Left ventricle myocardium superior (tissue), 1 donor: ENCODE measurements around the gene SPEM3. TPM values are rescaled to one million over a fixed set of nuclear protein-coding genes. Genes with fewer than 3 reads are reported as not detected.

Source experiments
- ATAC-seq: fragments of 200-7000 bp; cut with Tn5 transposase; one replicate; pipeline ENCODE4 v1.9.1; 2020; ENCODE audit warnings: mild to moderate bottlenecking, moderate library complexity
- DNase-seq: peaks from one replicate; pipeline ENCODE4 v3.0.0-alpha.2; 2020
- intact Hi-C: fragments of 100-400 bp; cut with micrococcal nuclease; formaldehyde crosslinking; loops from one replicate; pipeline ENCODE4 v1.11.0; 2022
- total RNA-seq: library from RNA; stranded (reverse); fragmentation: NEBNext Ultra II Directional; extraction: Animal tissue kit (Norgen Biotek cat#: 25700); gene quantifications from one replicate; pipeline ENCODE4 v1.2.1, GENCODE V29; 2021
- donor health status: DM: no; HTN: yes; CAD: no; lungs with severe emphysema.

Gene SPEM3
- total RNA-seq, 1 donor from 2014 or later = not detected

GRCh38 chr17:7403043-7403726 is 25.5 kb upstream of the SPEM3 start:
- intact Hi-C loops = no loop called here
- ATAC-seq = peak; percentile 21

GRCh38 chr17:7403727-7403976 is 25.0 kb upstream of the SPEM3 start:
- DNase-seq (no peak), ATAC-seq (peak; percentile 61)
- intact Hi-C loops = no loop called here

More at GRCh38 chr17:7403043-7403726, 25.5 kb upstream of the SPEM3 start:
- peak; percentile 80 for DNase-seq

DNA sequence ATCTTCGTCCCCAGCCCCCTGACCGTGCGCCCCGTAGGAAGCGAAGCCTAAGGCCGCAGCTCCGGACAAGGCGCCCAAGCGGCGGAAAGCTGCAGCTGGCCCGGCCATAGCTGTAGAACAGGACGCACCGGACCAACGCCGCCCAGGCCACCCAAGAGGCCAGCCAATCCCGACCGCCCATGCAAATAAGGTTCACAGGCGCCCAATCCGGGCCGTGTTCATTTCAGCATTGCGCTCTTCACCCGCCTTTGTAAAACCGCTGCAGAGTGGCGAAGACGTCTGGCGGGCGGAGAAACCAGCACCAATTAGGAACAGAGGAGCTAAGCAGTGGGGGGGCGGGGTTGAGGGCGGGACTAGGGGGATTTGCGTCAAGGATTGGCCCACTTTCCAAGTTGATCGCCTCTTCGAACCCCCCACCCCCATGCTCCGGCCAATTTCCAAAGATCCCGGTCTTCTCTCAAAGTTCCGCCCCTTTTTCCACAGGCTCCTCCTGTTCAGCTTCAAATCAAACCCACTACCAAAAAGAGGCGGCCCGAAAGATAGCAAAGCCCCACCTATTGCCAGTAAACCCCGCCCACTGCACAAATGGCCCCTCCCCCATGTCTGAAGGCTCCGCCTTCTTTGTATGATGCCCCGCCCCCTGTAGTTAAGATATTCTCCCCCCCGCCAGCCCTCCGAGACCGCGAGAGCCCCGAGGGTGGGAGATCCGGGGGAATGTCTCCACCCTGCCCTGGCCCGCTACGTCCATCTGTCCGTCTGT is 24.5 kb upstream of the SPEM3 start, which contains the start of gene TMEM256:
Gene TMEM256, minus strand, starts transcription at position 121 of the 760 bp plus-strand sequence. Its CDS starts 13 bp downstream, at position 108.
- ATAC-seq (peak; percentile 94), DNase-seq (peak; percentile 98)
- intact Hi-C loops = no loop called here

GRCh38 chr17:7404737-7405349 is 23.8 kb upstream of the SPEM3 start:
- peak; percentile 85 for DNase-seq
- ATAC-seq = peak; percentile 57
- intact Hi-C loops = no loop called here

GRCh38 chr17:7405350-7406234 is 23.1 kb upstream of the SPEM3 start:
- intact Hi-C loops = no loop called here
- ATAC-seq (no peak), DNase-seq (peak; percentile 48)

- ATAC-seq = no peak
- intact Hi-C loops = no loop called here
- DNase-seq = no peak
Observed at GRCh38 chr17:7406235-7406825, 22.3 kb upstream of the SPEM3 start.

DNA sequence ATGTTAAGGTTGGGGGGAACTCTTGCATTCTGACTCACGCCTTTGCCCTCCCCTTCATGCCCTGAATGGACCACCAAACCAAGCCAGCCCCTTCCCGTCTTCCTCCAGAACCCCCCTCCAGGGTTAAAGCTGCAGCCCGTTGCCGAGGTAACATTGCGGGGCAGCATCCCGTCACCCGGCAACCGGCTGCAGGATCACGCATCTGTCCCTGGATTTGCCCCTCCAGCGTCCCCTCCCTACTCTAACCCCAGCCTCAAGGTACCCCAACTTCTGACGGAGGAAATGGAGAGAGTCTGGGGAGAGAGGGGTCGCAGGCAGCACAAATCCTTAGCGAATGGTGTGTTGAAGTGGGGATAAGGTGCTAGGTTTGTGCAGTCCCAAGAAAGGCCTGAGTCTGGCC is 21.6 kb upstream of the SPEM3 start:
- intact Hi-C loops = no loop called here
- no peak for DNase-seq
- ATAC-seq = no peak

GRCh38 chr17:7407485-7408251 is 21.0 kb upstream of the SPEM3 start, which contains the start of gene NLGN2:
TSS of gene NLGN2 (plus strand) at chr17:7407845. CDS start at chr17:7408256, 411 bp downstream.
- ATAC-seq (no peak), DNase-seq (no peak)
- intact Hi-C loops = no loop called here

GRCh38 chr17:7408252-7408727 is 20.4 kb upstream of the SPEM3 start:
- ATAC-seq (no peak), DNase-seq (no peak)
- intact Hi-C loops = no loop called here

- intact Hi-C loops = no loop called here
- DNase-seq (no peak), ATAC-seq (no peak)
Observed at GRCh38 chr17:7408863-7409262, 19.8 kb upstream of the SPEM3 start.

- intact Hi-C loops = no loop called here
- DNase-seq (no peak), ATAC-seq (no peak)
Observed at GRCh38 chr17:7409716-7410115, 18.9 kb upstream of the SPEM3 start.

DNA sequence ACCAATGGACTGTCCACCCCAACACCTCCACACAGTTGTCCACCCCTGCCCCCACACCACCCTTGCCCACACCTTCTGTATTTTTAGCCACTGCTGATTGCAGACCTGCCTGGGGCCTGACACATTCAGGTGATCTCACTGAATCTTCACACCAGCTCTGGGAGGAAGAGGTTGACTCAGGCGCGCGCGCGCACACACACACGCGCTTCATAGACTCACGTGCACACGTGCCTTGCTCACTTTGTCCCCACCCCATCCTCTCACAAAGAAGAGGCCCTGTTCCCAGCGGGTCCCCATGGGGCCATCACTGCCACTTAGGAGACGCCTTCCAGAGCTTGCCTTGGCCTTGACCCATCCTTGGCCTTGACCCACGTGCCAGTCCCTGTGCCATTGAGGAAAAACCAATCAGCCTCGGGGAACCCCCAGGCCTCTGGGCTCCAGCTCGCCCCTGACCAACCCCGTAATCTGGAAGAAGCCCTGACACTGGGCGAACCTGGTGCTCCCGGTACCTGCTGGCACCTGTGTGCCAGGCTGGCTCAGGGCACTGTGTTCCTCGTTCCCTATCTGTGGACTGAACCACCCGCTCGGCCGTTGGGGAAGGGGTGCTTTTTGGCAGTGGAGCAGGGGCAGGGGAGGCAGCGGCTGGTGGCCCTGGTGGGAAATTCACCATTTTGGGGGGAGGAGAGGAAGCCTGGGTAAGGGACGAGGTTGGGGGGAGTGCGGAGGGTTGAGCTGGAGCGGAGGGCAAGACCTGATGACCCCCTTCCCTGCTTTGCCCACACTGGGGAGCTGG is 17.8 kb upstream of the SPEM3 start:
- intact Hi-C loops = no loop called here
- ATAC-seq = no peak

GRCh38 chr17:7411427-7411750 is 17.3 kb upstream of the SPEM3 start:
- no peak for DNase-seq
- intact Hi-C loops = no loop called here
- no peak for ATAC-seq

More for the DNA sequence above, 17.8 kb upstream of the SPEM3 start:
- DNase-seq = no peak

GRCh38 chr17:7413346-7413985 is 15.2 kb upstream of the SPEM3 start:
- DNase-seq = no peak
- no peak for ATAC-seq
- intact Hi-C loops = no loop called here

DNA sequence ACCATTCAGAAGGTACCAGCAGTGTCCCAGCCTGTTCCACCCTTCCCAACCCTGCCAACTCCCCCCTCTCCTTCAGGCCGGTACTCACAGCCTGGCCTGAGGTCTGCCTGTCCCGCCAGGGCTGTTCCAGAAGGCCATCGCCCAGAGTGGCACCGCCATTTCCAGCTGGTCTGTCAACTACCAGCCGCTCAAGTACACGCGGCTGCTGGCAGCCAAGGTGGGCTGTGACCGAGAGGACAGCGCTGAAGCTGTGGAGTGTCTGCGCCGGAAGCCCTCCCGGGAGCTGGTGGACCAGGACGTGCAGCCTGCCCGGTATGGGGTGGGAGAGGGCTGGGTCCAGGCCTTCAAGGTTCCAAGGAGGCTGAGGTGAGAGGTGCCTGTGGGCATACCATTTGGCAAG is 13.8 kb upstream of the SPEM3 start:
- intact Hi-C loops = no loop called here
- no peak for DNase-seq
- ATAC-seq = no peak

DNA sequence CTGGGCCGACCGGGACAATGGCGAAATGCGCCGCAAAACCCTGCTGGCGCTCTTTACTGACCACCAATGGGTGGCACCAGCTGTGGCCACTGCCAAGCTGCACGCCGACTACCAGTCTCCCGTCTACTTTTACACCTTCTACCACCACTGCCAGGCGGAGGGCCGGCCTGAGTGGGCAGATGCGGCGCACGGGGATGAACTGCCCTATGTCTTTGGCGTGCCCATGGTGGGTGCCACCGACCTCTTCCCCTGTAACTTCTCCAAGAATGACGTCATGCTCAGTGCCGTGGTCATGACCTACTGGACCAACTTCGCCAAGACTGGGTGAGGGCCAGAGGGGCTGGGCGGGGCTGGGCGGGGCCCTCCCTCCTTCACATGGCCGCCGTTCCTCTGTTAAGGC is 12.9 kb upstream of the SPEM3 start:
- intact Hi-C loops = no loop called here
- ATAC-seq (no peak), DNase-seq (no peak)

DNA sequence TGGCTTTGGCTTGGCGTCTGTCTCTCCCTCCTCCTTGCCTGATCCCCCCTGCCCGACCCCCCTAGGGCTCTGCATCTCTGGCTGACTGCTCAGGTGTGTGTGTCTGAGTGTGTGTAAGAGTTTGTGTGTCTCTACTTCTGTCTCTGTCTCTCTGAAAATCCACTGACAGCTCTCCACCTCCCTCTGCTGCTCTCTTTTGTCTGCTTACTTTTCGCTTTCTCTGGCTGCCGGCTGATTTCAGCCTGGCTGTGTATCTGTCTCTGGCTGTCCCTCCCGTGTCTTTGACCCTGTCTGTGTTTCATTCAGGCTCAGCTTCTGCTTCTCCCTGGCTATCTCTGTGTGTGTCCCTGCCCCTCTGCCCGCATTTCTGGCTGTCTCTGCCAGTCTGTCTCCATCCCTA is 12.3 kb upstream of the SPEM3 start:
- intact Hi-C loops = no loop called here
- DNase-seq = no peak
- no peak for ATAC-seq
